ENCODE data around the gene SEC61G. TPM values are rescaled to one million over a fixed set of nuclear protein-coding genes. Genes with fewer than 3 reads are reported as not detected.

Gene SEC61G
- total RNA-seq, 1 donor from 2014 or later, result 966 TPM

DNA sequence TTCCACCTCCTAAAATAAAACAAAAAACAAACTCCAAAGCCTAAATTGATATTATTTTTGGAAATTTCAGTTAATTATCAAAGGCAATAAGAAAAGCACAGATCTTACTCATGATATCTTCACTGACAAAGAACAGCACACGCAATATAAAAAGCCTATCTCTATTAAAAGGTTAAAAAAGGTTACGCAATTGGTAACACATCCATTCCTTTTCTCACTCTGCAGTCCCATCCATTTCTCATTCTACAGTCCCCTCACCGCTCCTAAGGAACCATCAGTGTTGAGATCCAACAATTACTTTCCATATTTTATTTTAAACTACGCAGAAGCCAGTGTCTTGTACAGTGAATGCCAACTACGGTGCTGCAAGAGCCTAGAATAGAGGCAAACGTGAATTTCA is 1.3 kb downstream of the SEC61G start:
- H3K4me2 ChIP-seq, result peak overlapping the region; percentile 95
- no peaks in the 10 kb centered on the region for H3F3A ChIP-seq (ENCODE audit: low read depth)
- H3K9ac ChIP-seq, result peak overlapping the region; percentile 70
- H3K4me1 ChIP-seq, result peaks cover 16% of the 10 kb centered on the region
- peaks cover 17% of the 10 kb centered on the region for H3K4me1 Mint-ChIP-seq
- peaks cover 2% of the 10 kb centered on the region for H3K9me3 Mint-ChIP-seq
- no peaks in the 10 kb centered on the region for H3K36me3 Mint-ChIP-seq
- peaks cover 45% of the 10 kb centered on the region for H4K20me1 ChIP-seq (ENCODE audit: low read depth)
- no peaks in the 10 kb centered on the region for H3K9me3 ChIP-seq (ENCODE audit: low read depth)
- H3K4me3 Mint-ChIP-seq, result peak overlapping the region; percentile 100
- H3K79me2 ChIP-seq (ENCODE audit: low read depth), result peaks cover 67% of the 10 kb centered on the region
- H2AFZ ChIP-seq (replicated peaks), result no peak overlapping the region
- peak overlapping the region; percentile 24 for H3K27ac Mint-ChIP-seq
- no peaks in the 10 kb centered on the region for H3K27me3 Mint-ChIP-seq (ENCODE audit: insufficient read depth, low read depth)
- TF ChIP-seq EZH2phosphoT487 (IDR thresholded peaks at IDR 0.05) (no peak), EZH2 (IDR thresholded peaks at IDR 0.05) (no peak), CTCF (IDR thresholded peaks at IDR 0.05) (no peak)
- no peaks in the 10 kb centered on the region for H3K27me3 ChIP-seq
- DNase-seq (ENCODE audit: low spot score), result no peak
- no peak overlapping the region for H3K27ac ChIP-seq
- peak overlapping the region; percentile 72 for H3K4me3 ChIP-seq
- peaks cover 5% of the 10 kb centered on the region for H3K36me3 ChIP-seq

DNA sequence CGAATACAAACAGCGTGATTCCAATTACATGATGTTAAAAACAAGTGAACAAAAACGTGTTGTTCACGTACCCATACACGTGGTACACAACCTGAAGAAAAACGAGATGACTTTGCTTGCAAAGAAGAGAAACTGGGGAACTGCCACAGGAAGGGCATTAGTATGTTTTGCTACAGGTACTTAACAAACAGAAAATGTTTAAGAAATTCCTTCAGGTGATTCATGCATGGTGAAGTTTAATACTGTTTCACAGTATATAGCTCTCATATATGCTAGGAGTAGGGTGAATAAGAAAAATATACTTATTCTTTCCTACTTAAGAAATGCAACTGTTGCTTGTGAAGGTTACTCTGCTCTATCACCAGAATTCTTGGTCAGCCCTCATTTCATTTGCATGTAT is 9.8 kb downstream of the SEC61G start:
- H3K4me1 ChIP-seq, result no peaks in the 10 kb centered on the region
- peaks cover 7% of the 10 kb centered on the region for H3K36me3 ChIP-seq
- no peak overlapping the region for H3K9ac ChIP-seq
- TF ChIP-seq CTCF (IDR thresholded peaks at IDR 0.05) (no peak), EZH2 (IDR thresholded peaks at IDR 0.05) (no peak), EZH2phosphoT487 (IDR thresholded peaks at IDR 0.05) (no peak)
- Mint-ChIP-seq H3K9me3 (no peaks in the 10 kb centered on the region), H3K4me1 (no peaks in the 10 kb centered on the region), H3K36me3 (peaks cover 26% of the 10 kb centered on the region), H3K4me3 (no peak overlapping the region), H3K27me3 (ENCODE audit: insufficient read depth, low read depth) (peaks cover 2% of the 10 kb centered on the region), H3K27ac (no peak overlapping the region)
- H3F3A ChIP-seq (ENCODE audit: low read depth), result no peaks in the 10 kb centered on the region
- no peaks in the 10 kb centered on the region for H3K9me3 ChIP-seq (ENCODE audit: low read depth)
- DNase-seq (ENCODE audit: low spot score), result no peak
- no peak overlapping the region for H3K4me3 ChIP-seq
- peaks cover 14% of the 10 kb centered on the region for H3K79me2 ChIP-seq (ENCODE audit: low read depth)
- H2AFZ ChIP-seq (replicated peaks), result no peak overlapping the region
- H3K4me2 ChIP-seq, result no peak overlapping the region
- no peak overlapping the region for H3K27ac ChIP-seq
- no peaks in the 10 kb centered on the region for H3K27me3 ChIP-seq
- H4K20me1 ChIP-seq (ENCODE audit: low read depth), result peaks cover 1% of the 10 kb centered on the region

DNA sequence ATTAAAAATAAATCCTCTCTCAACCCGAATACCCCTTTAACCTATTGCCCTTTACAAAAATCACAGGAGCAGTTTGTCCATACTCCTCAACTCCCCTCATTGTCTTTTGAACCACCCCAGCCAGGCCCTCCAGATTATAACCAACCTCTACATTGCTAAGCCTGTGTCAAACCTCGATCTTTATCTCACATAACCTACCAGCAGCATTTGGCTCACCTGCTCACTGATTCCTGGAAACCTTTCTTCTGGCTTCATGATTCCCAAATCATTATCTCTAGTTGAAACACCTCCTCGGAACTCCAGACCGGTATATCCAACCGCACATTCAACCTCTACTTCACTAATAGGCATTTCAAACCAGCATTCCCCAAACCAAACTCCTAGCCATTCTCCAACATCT is 11.8 kb downstream of the SEC61G start:
- Histone ChIP-seq H3K9me3 (ENCODE audit: low read depth) (no peaks in the 10 kb centered on the region), H4K20me1 (ENCODE audit: low read depth) (no peaks in the 10 kb centered on the region), H2AFZ (replicated peaks) (no peak overlapping the region), H3K27me3 (no peaks in the 10 kb centered on the region), H3K4me2 (no peak overlapping the region), H3K79me2 (ENCODE audit: low read depth) (peaks cover 3% of the 10 kb centered on the region), H3F3A (ENCODE audit: low read depth) (no peaks in the 10 kb centered on the region), H3K36me3 (peaks cover 7% of the 10 kb centered on the region), H3K27ac (no peak overlapping the region), H3K9ac (no peak overlapping the region), H3K4me3 (no peak overlapping the region), H3K4me1 (no peaks in the 10 kb centered on the region)
- no peak for DNase-seq (ENCODE audit: low spot score)
- no peak for TF ChIP-seq EZH2phosphoT487 (IDR thresholded peaks at IDR 0.05)
- TF ChIP-seq CTCF (IDR thresholded peaks at IDR 0.05), result no peak
- H3K27me3 Mint-ChIP-seq (ENCODE audit: insufficient read depth, low read depth), result peaks cover 2% of the 10 kb centered on the region
- no peaks in the 10 kb centered on the region for H3K4me1 Mint-ChIP-seq
- H3K36me3 Mint-ChIP-seq, result peaks cover 23% of the 10 kb centered on the region
- no peaks in the 10 kb centered on the region for H3K9me3 Mint-ChIP-seq
- H3K27ac Mint-ChIP-seq, result no peak overlapping the region
- H3K4me3 Mint-ChIP-seq, result no peak overlapping the region

All from neural progenitor cell (in vitro differentiated cells).